ENCODE data around the gene SLC4A1AP. TPM values are rescaled to one million over a fixed set of nuclear protein-coding genes. Genes with fewer than 3 reads are reported as not detected.

The SLC4A1AP gene
- total RNA-seq (2022; extraction: Qiagen RNA extraction), result 27.0 to 35.9 TPM (median 28.8 TPM) in 5 replicates

GRCh38 chr2:27663285-27664153 lies at the start of gene SLC4A1AP, which contains the start of gene SUPT7L:
TSS of gene SLC4A1AP (plus strand) at chr2:27663889. CDS start at chr2:27663915, 26 bp downstream.
TSS of gene SUPT7L (minus strand) at chr2:27663614. CDS start at chr2:27662192, 1,422 bp downstream.

GRCh38 chr2:27628767-27629709 lies 34.7 kb upstream of the SLC4A1AP start, which contains the start of the genes CCDC121 and GPN1:
TSS of gene CCDC121 (minus strand) at chr2:27629012. CDS start at chr2:27627799, 1,213 bp downstream.
TSS of gene GPN1 (plus strand) at chr2:27629050. CDS start at chr2:27629059, 9 bp downstream.

Other genes starting within 250 kb of the SLC4A1AP start
- 122 to 134 TPM (median 129 TPM) in 5 replicates for gene NRBP1, start 235.3 kb upstream of the SLC4A1AP start, total RNA-seq (2022; extraction: Qiagen RNA extraction)
- gene KRTCAP3, start 221.5 kb upstream of the SLC4A1AP start, total RNA-seq (2022; extraction: Qiagen RNA extraction), result 0.47 to 0.72 TPM (median 0.61 TPM) in 4 of 5 replicates, not detected in the other
- gene IFT172, start 174.1 kb upstream of the SLC4A1AP start, total RNA-seq (2022; extraction: Qiagen RNA extraction), result 7.7 to 8.7 TPM (median 8.3 TPM) in 5 replicates
- 4.2 to 5.4 TPM (median 4.5 TPM) in 5 replicates for gene FNDC4, start 168.7 kb upstream of the SLC4A1AP start, total RNA-seq (2022; extraction: Qiagen RNA extraction)
- gene GCKR, start 167.1 kb upstream of the SLC4A1AP start, total RNA-seq (2022; extraction: Qiagen RNA extraction), result 0.10 to 0.42 TPM (median 0.32 TPM) in 5 replicates
- gene ZNF512, start 80.8 kb upstream of the SLC4A1AP start, total RNA-seq (2022; extraction: Qiagen RNA extraction), result 14.8 to 19.7 TPM (median 17.7 TPM) in 5 replicates
- gene CCDC121, start 34.9 kb upstream of the SLC4A1AP start, total RNA-seq (2022; extraction: Qiagen RNA extraction), result 3.4 to 4.4 TPM (median 4.0 TPM) in 5 replicates
- gene GPN1, start 34.8 kb upstream of the SLC4A1AP start, total RNA-seq (2022; extraction: Qiagen RNA extraction), result 54.7 to 64.0 TPM (median 56.6 TPM) in 5 replicates
- gene SUPT7L, start 275 bp upstream of the SLC4A1AP start, total RNA-seq (2022; extraction: Qiagen RNA extraction), result 25.1 to 32.9 TPM (median 32.8 TPM) in 5 replicates
- gene MRPL33, start 107.8 kb downstream of the SLC4A1AP start, total RNA-seq (2022; extraction: Qiagen RNA extraction), result 314 to 497 TPM (median 353 TPM) in 5 replicates
- 6.7 to 8.4 TPM (median 8.1 TPM) in 5 replicates for gene RBKS, start 226.5 kb downstream of the SLC4A1AP start, total RNA-seq (2022; extraction: Qiagen RNA extraction)
- gene BABAM2, start 226.8 kb downstream of the SLC4A1AP start, total RNA-seq (2022; extraction: Qiagen RNA extraction), result 43.7 to 49.1 TPM (median 47.5 TPM) in 5 replicates

Measured in A549 treated with AZD2906 at 1 μM for 4 hours (cell line).